A549 (cell line): ENCODE data around the gene CENPX.

Experiments
- CHD2 ChIP-seq: fragments of 150-350 bp; IDR thresholded peaks from 2 replicates; pipeline ENCODE4 v1.6.1; 2014; ENCODE audit warnings: low read length; ENCODE audit not compliant: partially characterized antibody
- CTCF ChIP-seq: fragments of >200 bp; sonication (Bioruptor Twin); formaldehyde crosslinking; IDR thresholded peaks from 3 replicates; pipeline ENCODE4 v1.5.1; 2016
- HDAC2 ChIP-seq: fragments of 200-600 bp; sonication (generic); IDR thresholded peaks from 2 replicates; pipeline ENCODE4 v1.6.1; 2016
- JUNB ChIP-seq: fragments of >200 bp; sonication (Bioruptor Twin); formaldehyde crosslinking; IDR thresholded peaks from 2 replicates; pipeline ENCODE4 v1.6.1; 2016
- NPAS2 ChIP-seq: fragments of 250-450 bp; sonication (Bioruptor Pico); IDR thresholded peaks from 2 replicates; pipeline ENCODE4 v1.8.0; 2022; ENCODE audit warnings: mild to moderate bottlenecking, moderate library complexity, borderline replicate concordance
- RAD21 ChIP-seq, 2 experiments: fragments of >200 bp in 1 of 2; sonication (Bioruptor Twin) in 1 of 2; formaldehyde crosslinking in 1 of 2; IDR thresholded peaks in 1 of 2; conservative IDR thresholded peaks in 1 of 2; 2 replicates in 1 of 2; 3 replicates in 1 of 2; pipeline ENCODE4 v1.6.1; 2012 to 2018; ENCODE audit warnings: inconsistent platforms in 1 of 2
- REST ChIP-seq: fragments of 200-600 bp; sonication (generic); IDR thresholded peaks from 2 replicates; pipeline ENCODE4 v1.6.1; 2016; ENCODE audit warnings: antibody characterized with exemption, mild to moderate bottlenecking, moderate library complexity
- RFX5 ChIP-seq: fragments of 450-650 bp; IDR thresholded peaks from 2 replicates; pipeline ENCODE4 v1.7.1; 2014; ENCODE audit warnings: antibody characterized with exemption, mild to moderate bottlenecking, moderate library complexity

DNA sequence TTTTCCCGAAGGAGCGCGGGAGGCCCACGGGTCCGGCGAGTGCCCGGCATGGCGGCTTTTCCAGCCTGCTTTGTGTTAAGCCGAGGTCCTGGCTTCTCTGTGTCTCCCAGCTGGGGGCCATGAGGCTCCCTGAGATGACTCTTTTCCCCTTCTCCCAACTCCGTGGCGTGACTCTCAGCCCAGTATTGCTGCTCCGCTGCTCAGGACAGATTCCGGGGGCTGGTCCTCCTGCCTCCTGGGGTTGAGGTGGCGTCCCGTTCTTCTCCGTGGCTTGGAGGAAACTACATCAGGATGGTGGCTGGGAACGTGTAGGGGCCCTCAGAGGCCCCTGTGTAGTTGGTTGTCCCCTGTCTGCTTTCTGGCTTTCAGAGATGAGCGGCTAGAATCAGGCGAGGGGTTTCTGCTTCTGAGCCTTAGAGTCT lies 30.0 kb upstream of the CENPX start:
- TF ChIP-seq CTCF: no peak
- no peak for TF ChIP-seq RAD21 (conservative IDR thresholded peaks at IDR 0.05 in 1 of 2, IDR thresholded peaks at IDR 0.05 in 1 of 2)
- no peak for TF ChIP-seq RFX5
- TF ChIP-seq CHD2: no peak
- no peak for TF ChIP-seq JUNB
- no peak for TF ChIP-seq NPAS2 (CRISPR knock-in tag)
- no peak for TF ChIP-seq HDAC2
- no peak for TF ChIP-seq REST
